IPS-18c (cell line): ENCODE data around the gene CHST4.
"Not testable (repeated sequence)": the region's sequence is repeated elsewhere in the genome, so short reads cannot be mapped to it uniquely, and the experiment has no call there.

ENCODE experiments used
- H3K4me3 ChIP-seq: 2 replicates; pipeline ENCODE4 v1.7.0; 2013; ENCODE audit warnings: low read depth, mild to moderate bottlenecking, low read length, moderate library complexity; ENCODE audit not compliant: insufficient read depth
- H3K9me3 ChIP-seq: one replicate; pipeline ENCODE4 v1.6.1; 2013; ENCODE audit warnings: mild to moderate bottlenecking, low read length, moderate library complexity; ENCODE audit not compliant: control insufficient read depth, insufficient read depth

CHST4 gene

DNA sequence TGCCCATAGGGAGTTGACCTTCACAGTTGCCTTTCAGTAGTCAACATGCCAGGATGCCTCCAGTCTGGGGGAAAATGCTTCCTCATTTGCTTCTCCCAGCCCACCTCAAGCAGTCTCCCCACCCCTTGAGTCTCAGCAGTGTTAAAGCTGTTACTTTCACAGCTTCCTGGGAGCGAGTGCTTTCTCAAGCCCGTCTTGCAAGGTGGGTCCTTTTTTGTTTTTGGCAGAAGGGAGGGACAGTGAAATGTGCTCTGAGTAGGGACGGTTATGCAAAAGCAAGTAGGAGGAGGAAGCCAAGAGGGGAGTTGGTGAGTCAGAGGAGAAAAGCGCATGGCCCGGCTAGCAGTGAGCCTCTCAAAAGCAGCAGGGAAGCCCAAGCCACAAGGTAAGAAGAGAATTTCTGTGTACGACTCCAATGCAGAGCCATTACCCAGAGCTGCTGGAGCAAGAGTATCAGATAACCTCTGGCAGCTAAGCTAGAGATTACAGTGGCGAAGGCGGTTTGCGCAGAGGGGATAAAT lies at the start of gene CHST4:
Gene CHST4, plus strand, starts transcription at position 316 of the 521 bp plus-strand sequence. CDS start 10,252 bp downstream, outside the sequence.
- Histone ChIP-seq H3K9me3 (no peaks in the 10 kb centered on the region), H3K4me3 (peak within 1 kb of the TSS; percentile 40; the same call in 1 of the 2 replicates)

DNA sequence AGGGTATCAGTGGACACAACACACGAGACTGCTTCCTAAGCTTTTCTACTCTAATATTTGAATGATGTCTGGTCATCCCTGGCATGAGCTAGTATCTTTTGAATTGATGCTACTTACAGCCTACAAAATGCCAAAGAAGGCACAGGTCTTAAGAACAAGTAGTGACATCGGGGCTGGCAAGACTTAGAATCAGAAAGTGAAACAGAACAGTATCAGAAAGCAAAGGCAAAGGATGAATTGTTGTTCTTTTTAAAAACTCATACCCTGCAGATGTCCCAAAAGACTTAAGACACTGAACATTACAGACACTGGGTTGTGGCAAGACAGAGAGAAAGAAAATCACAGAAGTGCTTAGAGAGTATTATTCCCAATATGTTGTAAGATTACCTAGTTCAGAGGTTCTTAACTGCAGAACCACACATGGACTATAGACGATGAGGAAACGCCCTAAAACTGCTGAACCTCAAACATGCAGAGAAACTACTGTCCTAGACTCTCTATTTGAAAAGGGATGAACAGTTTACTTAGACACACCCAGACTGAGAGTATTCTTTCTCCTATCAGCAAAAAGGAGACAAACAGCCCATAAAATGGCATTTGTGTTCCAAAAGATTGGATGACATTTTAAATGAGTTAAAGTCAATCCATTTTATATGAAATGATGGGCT lies 49.6 kb upstream of the CHST4 start:
- H3K9me3 ChIP-seq = no peaks in the 10 kb centered on the region
- no peak overlapping the region for H3K4me3 ChIP-seq

DNA sequence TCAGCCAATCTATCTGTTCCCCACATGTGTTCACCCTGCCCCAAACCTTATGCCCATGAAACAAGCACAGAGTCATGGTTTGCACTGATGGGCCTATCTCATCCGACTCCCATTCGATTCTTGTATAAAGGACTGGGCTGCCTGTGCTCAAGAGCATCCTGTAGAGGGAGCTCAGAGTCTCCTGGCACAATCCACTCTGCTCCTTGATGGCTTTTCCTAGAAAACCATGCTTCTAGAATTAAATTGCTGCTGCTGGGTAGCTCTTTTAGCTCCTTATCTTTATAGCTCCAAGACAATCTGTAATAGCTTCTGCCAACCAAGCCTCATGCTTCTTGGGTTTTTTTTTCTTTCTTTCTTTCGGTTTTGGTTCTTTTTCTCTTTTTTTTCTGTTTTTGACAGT lies 46.8 kb upstream of the CHST4 start:
- Histone ChIP-seq H3K4me3 (no peak overlapping the region), H3K9me3 (no peaks in the 10 kb centered on the region)

DNA sequence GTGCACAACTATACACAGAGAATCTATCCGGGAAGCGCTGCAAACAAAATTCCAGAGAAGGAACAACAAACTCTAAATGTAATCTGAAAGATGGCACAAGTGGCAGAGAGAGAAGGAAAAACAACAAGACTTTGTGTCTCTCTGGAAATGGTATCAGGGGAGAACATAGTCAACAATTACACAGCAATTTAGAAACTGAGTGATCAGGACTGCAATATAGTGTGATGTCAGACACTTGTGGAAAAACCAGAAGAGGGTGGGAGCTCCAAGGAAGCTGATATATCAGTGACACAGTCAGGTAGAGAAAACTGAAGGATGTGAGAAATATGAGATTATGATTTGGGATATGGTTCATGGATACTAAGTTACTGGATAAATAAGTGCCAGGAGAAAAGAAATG lies 45.3 kb upstream of the CHST4 start:
- Histone ChIP-seq H3K4me3 (no peak overlapping the region), H3K9me3 (no peaks in the 10 kb centered on the region)

DNA sequence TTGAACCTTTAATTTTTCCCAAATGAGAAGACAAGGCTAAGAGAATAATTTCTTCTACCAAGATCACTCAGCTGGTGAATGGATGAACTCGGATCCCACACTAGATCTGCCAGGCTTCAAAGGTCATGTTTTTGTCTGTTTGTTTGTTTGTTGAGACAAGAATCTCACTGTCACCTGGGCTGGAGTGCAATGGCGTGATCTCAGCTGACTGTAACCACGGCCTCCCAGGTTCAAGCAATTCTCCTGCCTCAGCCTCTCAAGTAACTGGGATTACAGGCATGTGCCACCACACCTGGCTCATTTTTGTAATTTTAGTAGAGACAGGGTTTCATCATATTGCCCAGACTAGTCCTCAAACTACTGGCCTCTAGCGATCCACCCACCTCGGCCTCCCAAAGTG lies 43.7 kb upstream of the CHST4 start:
- H3K9me3 ChIP-seq = no peaks in the 10 kb centered on the region
- no peak overlapping the region for H3K4me3 ChIP-seq

DNA sequence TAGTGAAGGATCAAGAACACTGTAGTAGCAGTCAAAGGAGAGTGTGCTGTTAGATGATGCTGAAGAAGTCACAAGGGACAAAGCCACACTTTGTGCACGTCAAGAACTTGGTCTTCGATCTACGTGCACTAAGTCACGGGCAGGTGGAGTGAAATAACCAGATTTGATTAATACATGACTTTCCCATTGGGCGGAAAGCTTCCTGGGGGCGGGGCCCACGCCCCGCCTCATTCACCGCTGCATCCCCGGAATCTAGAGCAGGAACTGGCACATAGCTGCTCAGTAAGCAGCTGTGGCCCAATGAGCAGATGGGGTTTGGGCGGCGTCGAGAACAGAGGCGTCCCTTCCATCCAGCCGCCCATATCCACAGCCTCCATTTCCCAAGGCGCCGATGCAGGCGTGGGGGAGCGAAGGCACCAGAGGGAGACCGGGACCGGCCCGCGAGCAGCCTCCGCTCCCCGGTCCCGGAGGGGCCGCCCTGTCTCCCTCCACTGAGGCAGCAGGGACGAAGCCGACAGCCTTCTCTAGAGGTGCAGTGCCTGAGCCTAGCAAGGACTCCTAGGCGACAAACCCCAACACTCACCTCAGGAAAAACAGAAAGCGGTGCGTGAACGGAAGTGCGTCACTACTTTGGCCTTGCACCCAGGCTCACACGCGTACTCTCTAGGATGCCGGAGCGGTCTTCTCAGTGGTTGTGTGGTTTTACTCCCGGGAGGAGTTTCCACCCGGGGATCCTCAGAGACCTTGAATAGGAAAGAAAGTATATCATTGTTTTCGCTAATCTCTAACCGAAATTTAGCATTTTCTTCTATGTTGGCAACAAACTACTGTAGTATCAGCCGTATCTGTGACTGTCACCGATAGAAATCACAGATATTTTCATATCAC lies 42.0 kb upstream of the CHST4 start:
- peak overlapping the region; percentile 98 for H3K4me3 ChIP-seq
- no peaks in the 10 kb centered on the region for H3K9me3 ChIP-seq

DNA sequence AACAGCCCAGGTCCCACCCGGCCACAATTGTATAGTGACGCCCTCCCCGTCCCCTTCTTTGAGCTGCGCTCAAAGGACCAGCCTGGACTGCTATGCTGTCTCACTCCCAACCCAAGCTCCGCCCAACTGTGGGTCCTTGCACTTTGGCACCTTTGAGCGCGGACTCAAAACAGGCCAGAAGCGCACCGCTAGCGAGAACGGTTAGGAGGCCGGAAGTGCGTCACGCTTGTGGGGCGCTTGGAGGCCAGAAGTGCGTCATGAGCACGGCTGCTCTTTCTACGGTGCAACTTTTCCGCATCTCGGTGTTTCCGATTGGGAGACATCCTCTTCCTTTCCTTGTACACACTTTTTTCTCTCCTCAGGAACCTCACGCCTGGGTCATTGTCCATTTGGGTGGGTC lies 37.1 kb upstream of the CHST4 start, which contains the start of gene ZNF19:
Gene ZNF19, minus strand, starts transcription at position 203 of the 400 bp plus-strand sequence. CDS start 7,210 bp downstream, outside the sequence.
- H3K9me3 ChIP-seq = no peaks in the 10 kb centered on the region
- H3K4me3 ChIP-seq = no peak within 1 kb of the TSS

DNA sequence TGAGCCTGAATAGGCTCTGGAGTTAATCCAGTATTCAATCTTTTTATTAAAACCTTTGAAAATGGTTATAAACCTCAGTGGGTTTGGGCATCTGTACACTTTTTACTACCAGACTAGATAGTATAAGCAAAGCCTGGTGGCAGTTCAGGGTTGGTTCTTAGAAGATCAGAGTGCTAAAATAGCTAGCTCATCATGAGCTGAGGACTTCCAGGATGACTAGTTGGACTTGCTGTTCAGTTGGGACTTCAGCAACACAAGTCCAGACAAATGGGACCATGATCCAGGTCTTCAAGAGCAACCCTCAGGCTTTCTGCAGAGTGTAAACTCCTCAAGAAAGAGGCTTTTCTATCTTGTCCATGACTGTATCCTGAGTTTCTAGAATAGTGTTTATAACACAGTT lies 35.9 kb upstream of the CHST4 start:
- Histone ChIP-seq H3K9me3 (no peaks in the 10 kb centered on the region), H3K4me3 (no peak overlapping the region)

DNA sequence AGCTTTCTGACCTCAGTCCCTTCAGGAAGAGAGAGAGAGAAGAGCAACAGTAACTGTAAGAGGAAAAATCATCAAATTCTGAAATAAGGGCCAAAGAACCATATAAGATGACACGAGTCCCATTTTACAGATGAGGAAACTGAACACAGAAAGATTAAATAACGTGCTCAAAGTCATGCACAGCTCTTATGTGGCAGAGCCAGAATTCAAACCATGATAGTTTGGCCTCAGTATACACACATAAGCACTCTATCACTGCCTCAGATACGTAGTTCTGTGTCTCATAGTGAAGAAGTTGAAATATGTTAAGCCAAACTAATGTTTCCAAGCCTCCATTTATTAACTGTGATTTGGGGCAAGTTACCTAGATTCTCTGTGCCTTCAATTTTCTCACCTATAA lies 35.2 kb upstream of the CHST4 start:
- no peak overlapping the region for H3K4me3 ChIP-seq
- H3K9me3 ChIP-seq = no peaks in the 10 kb centered on the region

DNA sequence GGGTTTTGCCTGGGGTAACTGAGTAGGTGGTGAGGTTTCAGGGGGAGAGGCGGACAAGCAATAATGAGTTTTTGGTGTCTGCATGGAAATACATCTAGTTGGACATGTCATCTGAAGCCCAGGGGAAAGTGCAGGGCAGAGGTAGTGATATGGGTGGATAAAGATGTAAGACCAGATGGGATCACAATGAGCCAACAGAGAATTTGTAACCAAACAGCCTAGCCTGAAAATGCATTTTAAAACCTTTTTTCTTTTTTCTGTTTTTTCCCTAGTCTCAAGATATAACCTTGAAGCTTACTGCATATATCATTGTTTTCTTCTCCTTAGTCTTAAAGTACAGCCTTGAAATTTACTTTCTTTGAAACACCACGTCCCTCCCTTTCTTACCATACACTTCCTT lies 33.4 kb upstream of the CHST4 start:
- Histone ChIP-seq H3K9me3 (no peaks in the 10 kb centered on the region), H3K4me3 (no peak overlapping the region)

DNA sequence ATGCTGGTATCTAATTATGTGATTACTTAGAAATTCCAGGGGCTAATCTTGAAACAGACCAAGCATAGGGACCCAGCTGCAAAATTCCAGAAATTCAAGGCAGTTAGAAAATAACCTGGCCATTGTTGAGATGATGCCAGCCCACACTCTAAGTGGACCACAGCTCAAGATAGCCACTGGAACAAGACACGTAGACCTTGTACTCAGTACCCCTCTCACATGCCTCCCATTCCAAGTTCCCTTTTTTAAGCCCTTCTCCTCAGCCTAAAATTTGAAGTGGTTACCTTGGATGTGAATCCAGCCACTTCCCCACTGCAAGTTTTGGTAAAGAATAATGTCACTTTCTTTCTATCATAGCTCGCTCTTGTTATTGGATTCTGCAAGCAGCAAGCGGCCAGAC lies 33.0 kb upstream of the CHST4 start:
- Histone ChIP-seq H3K9me3 (no peaks in the 10 kb centered on the region), H3K4me3 (no peak overlapping the region)

DNA sequence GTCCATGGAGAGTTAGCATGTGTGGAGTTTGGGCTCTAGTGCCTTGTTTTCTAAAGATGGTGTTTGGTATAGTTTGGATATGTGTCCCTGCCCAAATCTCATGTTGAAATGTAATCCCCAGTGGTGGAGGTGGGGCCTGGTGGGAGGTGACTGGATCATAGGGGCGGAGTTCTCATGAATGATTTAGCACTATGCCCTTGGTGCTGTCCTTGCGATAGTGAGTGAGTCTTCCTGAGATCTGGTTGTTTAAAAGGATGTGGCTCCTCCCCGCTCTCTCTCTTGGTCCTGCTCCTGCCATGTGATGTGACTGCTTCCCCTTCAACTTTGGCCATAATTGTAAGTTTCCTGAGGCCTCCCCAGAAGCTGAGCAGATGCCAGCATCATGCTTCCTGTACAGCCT lies 28.2 kb upstream of the CHST4 start:
- H3K4me3 ChIP-seq = no peak overlapping the region
- peaks cover 3% of the 10 kb centered on the region for H3K9me3 ChIP-seq

DNA sequence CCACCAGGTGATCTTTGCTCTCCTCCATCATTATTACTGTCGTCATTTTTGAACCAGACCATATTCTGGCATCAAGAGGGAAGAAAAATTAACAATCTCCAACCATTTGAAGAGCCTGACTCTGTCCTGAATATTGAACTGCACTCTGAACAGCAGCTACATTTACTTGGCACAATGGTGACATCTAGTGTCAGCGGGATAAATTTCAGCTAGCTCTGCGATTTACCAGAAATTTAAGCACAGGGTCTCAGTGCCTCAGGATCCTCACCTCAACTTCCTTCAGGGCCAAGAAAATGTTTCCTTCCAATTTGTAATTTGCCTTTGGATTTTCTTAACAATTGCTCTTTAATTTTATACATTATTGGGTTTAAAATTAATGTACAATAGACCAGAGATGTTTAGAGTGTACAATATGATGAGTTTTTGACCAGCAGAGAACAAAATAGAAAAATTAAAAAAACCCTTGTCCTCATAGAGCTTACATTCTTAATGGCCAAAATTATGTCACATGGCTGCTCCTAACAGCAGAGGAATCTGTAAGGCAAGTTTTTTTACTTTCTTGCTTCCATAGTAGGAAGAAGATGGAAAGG lies 26.4 kb upstream of the CHST4 start:
- peaks cover 3% of the 10 kb centered on the region for H3K9me3 ChIP-seq
- no peak overlapping the region for H3K4me3 ChIP-seq

DNA sequence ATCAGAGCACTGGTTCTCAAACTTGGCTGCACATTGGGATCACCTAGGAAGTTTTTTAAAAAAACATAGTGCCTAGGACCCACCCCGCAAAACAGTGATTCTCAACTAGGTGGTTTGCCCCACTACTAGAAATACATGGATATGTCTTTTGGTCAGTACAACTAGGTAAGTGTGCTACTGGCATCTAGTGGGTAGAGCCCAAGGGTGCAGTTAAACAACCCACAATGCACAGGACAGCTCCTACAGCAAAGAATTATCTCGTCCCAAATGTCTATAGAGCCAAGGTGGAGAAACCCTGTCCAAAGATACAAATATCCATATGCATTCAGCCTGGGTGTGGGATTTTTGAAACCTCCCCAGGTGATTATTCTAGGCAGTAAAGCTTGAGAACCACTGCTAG lies 25.3 kb upstream of the CHST4 start:
- no peak overlapping the region for H3K4me3 ChIP-seq
- H3K9me3 ChIP-seq = peaks cover 3% of the 10 kb centered on the region

DNA sequence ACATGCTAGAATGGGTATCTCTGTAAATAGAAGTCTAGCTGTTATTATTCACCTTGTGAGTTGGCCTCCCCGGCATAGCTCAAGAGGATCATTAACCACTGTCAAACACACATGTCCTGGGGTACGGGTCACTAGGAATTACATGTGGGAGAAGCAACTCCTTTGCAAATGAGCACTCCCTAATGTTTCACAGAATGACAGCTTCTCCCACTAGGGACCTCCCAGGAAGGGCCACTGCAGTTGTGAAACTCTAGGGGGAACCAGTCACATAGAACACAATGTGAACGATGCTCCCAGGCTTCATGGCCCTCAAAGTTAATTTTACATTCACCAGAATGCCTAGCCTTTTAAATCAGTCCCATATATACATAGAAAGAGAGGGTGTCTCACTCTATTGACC lies 24.7 kb upstream of the CHST4 start:
- Histone ChIP-seq H3K4me3 (no peak overlapping the region), H3K9me3 (peaks cover 3% of the 10 kb centered on the region)

DNA sequence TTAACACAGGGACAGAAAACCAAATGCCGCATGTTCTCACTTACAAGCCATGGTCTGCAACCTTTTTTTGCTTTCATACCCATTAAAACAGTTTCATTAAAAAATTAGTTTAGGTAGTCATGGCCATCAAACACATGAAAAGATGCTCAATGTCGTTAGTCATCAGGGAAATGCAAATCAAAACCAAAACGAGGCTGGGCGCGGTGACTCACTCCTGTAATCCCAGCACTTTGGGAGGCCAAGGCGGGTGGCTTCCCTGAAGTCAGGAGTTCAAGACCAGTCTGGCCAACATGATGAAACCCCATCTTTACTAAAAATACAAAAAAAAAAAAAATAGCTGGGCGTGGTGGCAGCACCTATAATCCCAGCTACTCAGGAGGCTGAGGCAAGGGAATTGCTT lies 22.2 kb upstream of the CHST4 start:
- H3K4me3 ChIP-seq = not testable (repeated sequence)

DNA sequence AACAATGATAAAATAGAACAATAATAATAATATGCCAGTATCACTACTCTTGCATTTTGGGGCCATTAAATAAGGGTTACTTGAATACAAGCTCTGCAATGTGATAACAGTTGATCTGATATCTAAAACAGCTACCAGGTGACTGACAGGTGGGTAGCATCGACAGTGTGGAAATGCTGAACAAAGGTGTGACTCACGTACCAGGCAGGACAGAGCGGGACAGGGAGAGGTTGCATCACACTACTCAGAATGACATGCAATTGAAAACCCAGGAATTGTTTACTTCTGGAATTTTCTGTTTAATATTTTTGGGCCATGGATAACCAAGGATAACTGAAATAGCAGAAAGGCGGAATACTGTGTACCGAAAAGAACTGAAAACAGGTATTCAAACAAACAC lies 21.3 kb upstream of the CHST4 start:
- H3K4me3 ChIP-seq = no peak overlapping the region
- peaks cover 3% of the 10 kb centered on the region for H3K9me3 ChIP-seq

More for the DNA sequence above, 22.2 kb upstream of the CHST4 start:
- H3K9me3 ChIP-seq = not testable (repeated sequence)

DNA sequence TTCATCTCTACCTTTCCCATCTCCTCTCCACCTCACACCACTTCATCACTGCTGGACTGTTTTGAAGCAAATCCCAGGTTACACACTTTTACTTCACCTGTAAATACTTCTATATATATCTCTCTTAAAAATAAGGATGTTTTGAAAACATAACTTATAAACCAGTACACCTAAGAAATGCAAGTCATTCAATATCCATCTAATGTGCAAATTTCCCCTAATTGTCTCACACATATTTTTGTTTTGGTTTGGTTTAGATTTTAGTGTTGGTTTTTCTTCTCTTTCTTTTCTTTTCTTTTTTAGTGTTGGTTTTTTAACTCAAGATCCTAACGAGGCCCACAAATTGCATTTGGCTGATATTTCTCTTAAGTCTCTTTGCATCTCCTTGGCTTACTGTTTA lies 19.2 kb upstream of the CHST4 start:
- Histone ChIP-seq H3K9me3 (peaks cover 5% of the 10 kb centered on the region), H3K4me3 (no peak overlapping the region)
